Measurements from ENCODE around the gene SORBS1.
A peak's percentile ranks its signal among the peaks of the same experiment; 100 is the strongest.

Gene SORBS1

GRCh38 chr10:95343573-95343972 is 217.6 kb downstream of the SORBS1 start:
- no peak for DNase-seq (ENCODE audit: low read depth)

DNA sequence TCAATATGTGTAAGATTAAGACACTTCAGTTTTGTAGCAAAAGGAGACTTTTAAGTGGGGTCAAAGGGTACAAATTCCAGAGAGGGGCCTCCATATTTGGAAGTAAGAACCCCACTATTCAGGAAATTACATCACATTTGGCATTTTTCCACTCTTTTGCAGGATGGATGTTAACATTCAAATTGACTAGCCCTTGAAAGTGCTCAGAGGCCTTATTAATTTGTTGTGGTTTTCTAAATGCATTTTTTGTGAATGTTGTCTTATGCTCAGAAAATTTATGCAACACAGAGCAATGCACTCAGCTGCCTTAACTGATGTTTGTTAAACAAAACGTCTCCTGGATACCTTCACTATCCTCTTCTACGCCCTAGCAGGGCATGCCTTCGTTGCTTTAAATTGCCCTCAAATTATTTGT is 219.4 kb downstream of the SORBS1 start:
- peak; percentile 87 for DNase-seq (ENCODE audit: low read depth)

DNA sequence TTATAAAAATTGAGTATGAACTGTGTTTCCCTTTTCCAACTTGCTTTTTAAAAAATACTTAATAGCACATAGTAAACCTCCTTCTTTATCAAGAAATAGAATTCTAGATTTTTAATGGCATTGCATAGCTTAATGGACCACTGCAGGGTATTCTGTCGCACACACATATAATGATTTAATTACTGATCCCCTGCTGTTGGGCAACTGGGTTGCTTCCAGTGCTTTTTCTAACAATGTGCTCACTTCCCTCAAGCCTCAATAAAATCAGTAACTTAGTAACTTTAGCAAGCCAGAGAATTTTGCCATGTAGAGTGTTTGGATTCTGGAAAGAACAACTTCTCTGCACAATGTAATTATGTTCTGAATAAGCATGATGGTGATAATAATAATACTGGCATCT is 221.3 kb downstream of the SORBS1 start:
- no peak for DNase-seq (ENCODE audit: low read depth)

- no peak for DNase-seq (ENCODE audit: low read depth)
Measured at GRCh38 chr10:95337423-95338160, 223.6 kb downstream of the SORBS1 start.

DNA sequence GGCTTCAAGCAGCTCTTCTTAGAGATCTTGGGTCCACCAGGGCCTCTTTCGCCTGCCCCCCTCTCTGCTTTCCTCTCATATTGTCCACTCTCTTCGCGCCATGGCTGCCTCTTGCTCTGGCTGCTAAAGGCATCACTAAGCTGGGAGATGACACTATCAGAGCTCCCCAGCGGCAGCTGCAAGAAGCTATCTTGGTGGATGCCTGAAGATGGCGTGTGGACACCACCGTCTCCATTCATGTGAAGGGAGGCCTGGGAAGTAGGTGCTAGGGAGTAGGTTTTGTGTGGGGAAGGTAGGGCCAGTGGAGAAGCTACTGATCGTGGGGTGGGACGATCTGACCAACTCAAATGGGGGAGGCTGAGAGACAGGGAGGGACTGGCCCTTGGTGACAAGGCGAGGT is 224.5 kb downstream of the SORBS1 start:
- DNase-seq (ENCODE audit: low read depth), result no peak

DNA sequence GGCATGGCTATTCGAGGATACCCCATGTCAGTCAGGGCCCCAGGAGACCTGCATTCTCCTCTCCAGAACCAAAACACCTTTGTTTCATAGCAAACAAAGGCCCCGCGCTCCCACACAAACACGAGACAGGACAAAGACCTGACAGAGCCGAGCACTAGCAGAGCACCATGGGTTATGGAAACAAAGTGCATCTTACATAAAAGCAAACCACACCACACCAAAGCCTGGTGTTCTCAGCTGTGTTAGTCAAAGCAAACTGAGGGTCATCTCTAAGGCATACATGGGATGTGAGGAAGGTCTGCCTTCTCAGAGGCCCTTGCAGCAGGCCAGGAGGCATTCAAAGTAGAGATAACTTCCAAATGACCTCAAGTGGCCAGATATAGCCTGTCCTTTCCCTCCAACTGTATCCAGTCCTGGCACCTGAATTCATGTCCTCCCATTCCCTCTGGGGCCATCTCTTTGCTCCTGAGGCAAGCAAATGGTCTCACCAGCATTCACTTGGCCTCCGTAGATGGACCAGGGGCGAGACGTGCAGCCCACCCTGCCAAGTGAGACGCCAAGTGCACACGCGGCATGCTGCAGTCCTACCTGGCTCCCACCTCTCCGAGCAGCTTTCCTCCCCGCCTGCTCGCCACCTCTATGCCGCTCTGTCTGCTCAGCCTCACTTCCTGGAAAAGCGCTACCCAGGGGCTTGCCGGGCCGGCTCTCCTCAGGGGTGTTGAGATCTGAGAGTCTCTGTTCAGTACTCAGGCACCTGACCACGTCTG is 225.1 kb downstream of the SORBS1 start:
- DNase-seq (ENCODE audit: low read depth), result no peak

DNA sequence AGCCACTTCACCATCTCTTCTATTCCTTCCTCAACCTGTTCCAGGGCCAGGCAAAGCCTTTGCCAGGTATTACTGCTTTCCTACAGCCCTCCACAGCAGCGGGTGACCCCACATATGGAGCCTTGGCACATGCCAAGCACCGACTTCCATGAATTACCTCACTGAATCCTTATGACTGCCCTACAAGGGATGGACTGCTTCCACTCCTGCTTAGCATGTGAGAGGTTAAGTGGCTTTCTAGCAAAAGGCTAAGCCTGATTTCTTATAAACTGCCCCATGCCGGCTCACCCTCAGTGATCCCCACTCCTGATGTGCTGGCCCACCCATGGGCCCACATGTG is 226.4 kb downstream of the SORBS1 start:
- DNase-seq (ENCODE audit: low read depth), result no peak

DNA sequence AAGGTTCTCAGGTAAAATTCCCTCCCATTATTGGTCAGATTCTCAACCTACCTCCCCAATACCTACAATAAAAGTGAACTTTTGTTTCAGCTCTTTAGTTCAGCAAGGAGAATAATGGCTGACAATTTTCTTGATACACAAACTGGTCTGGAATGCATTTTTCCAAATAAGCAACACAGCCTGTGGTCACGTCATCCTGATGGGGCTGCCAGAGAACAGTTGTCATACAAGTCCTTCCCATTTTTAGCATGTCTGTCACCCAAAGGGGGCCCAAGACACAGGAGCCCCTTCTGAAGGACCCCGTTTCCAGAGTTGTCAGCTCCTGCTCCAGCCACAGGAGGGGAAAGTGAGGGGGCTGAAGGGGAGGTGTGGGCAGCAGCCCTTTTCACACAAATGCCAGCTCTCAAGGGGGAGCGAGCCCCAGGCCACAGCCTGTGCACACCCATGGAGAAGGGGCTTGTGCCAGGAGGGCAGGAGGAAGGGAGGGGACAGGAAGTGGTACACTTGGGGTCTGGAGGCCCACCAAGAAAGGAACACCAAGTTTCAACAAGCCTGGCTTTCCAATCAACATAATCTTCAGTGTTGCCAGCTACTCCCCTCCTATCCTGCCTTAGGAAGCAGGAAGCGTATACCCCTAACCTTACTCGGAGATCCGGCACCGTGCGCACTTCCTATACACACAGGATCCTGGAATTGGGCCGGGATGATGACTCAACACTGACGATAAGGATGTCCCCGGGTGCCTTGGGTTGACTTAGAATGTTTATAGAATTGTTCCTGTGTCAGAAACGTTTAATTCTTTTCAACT is 227.0 kb downstream of the SORBS1 start:
- DNase-seq (ENCODE audit: low read depth), result peak; percentile 95

DNA sequence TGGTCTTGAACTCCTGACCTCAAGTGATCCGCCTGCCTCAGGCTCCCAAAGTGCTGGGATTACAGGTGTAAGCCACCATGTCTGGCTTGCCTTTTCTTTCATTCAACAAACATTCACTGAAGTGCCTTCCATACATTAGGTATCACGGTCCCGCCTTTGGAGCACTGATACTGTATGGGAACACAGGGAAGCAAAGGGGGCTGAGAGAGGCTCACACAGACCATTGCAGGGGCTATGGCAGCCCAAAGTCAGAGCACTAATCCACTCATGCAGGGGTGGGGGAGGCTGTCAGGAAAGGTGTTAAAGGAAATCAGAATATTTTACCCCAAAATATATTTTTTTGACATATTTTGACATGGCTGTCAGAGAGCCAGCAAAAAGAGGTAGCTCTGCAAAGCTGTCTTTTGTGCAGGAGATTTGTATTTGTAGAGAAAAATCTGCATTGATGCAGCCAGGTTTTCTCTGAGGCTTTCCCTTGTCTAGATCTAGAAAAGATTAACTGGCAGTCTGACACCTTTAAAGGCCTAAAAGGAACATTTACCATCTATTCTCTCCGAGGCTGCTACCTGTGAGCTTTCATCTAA is 228.4 kb downstream of the SORBS1 start:
- no peak for DNase-seq (ENCODE audit: low read depth)

GRCh38 chr10:95331596-95332130 is 229.5 kb downstream of the SORBS1 start:
- DNase-seq (ENCODE audit: low read depth), result no peak

GRCh38 chr10:95330966-95331453 is 230.2 kb downstream of the SORBS1 start:
- DNase-seq (ENCODE audit: low read depth), result peak; percentile 64

GRCh38 chr10:95329296-95329695 is 231.9 kb downstream of the SORBS1 start:
- DNase-seq (ENCODE audit: low read depth), result no peak

DNA sequence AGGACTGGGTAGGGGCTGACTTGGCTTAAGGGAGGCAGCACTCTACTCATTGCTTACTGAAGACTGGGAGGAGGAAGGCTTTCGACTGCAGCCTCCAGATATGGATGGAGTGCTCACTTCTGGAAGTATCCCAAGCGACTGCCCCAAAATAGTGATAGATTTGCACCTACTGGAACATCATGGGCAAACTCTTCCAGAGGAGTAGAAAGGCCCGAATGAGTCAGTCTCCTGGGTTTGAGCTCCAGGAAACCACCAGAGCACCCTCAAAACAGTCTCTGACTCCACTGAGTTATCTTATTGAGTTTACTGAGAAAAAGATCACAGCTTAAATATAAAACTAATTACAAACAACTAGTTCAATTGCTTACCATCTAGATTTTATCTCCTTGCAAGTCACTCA is 233.2 kb downstream of the SORBS1 start:
- DNase-seq (ENCODE audit: low read depth), result peak; percentile 50

DNA sequence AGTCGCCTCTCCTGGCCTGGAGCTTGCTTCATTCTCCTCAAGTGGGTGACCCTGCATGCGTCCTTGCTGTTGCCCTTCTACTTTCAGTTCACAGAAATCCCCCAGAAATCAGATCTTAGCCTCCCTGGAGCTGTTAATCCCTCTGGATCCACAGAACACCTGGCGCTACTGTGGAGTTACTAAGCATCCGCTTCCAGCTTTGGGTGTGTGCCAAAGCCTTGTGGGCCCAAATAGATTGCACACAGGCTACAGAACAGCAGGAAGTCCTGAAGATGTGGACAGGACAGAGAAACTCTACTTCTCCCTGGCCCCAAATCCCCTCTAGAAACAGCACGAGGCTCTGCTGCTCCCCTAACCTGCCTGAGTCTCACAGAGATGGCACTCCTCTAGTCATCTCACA is 233.8 kb downstream of the SORBS1 start:
- peak; percentile 71 for DNase-seq (ENCODE audit: low read depth)

DNA sequence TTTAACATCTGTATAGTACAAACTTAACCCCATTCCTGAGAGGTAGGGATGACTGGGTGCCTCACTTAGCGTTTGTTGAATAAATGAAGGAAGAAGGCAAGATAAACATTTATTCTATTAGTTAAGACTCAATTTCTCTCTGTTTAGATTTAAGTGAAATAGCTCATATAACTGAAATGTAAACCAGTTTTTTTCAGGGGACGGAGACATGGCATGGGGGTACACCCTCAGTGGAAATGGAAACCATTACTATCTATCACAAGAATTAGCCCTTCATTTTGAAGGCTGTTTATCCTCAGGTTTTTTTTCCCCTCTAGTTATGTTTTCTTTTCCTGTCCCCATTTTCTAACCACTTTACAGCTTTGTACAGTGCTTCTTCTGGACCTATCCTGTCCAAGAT is 234.8 kb downstream of the SORBS1 start:
- DNase-seq (ENCODE audit: low read depth), result no peak

DNA sequence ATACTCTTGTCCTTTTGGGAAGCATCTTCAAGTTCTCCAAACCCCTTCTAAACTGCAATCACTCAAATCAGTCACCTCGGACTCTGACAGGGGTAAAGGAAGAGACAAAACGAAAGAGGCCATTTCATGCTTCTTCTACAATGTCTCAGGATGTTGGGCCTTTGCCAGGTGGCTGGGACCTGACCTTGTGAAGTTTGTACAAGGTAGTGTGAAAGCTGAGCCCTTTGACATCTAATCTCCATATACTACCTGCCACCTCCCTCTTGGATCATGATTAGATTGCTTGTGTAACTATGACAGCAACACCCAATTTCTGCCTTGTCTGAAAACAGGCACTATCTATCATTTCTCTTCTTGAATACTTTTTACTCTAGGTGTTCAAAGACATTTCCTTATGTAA is 235.3 kb downstream of the SORBS1 start:
- DNase-seq (ENCODE audit: low read depth), result no peak

DNA sequence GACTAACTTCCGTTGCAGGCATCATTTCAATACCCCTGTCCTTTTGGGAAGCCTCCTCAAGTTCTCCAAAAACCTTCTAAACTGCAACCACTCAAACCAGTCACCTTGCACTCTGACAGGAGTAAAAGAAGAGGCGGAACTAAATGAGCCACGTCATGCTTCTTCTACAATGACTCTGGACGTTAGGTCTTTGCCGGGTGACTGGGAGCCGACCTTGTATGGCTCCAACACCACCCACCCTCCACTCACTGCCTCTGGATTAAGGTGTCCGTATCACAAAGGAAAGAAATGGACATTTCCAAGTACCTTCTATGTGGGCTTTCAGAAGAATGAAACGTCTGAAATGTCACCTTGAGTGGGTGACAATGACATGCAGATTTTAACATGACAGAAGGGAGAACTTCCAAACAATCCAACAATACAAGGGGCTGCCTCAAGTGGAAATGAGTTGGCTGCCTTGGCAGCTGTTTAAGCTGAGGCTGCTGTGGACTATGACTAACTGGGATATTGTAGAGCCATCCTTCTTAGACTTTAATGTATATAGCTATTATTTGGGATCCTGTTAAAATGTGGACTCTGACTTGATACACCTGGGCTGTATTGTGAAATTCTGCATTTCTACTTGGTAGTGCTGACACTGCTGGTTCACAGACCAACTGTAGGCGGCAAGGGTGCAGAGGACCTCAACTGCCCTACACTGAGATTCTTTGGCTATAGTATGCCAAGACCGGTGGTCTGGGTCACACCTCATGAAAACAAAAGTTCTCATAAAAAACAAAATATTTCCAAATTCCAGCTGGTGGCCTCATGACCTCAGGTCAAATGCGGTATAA is 236.5 kb downstream of the SORBS1 start:
- DNase-seq (ENCODE audit: low read depth), result no peak

GRCh38 chr10:95321554-95322301 is 239.4 kb downstream of the SORBS1 start:
- DNase-seq (ENCODE audit: low read depth), result peak; percentile 13

- DNase-seq (ENCODE audit: low read depth), result peak; percentile 54
Measured at GRCh38 chr10:95319239-95319638, 241.9 kb downstream of the SORBS1 start.

DNA sequence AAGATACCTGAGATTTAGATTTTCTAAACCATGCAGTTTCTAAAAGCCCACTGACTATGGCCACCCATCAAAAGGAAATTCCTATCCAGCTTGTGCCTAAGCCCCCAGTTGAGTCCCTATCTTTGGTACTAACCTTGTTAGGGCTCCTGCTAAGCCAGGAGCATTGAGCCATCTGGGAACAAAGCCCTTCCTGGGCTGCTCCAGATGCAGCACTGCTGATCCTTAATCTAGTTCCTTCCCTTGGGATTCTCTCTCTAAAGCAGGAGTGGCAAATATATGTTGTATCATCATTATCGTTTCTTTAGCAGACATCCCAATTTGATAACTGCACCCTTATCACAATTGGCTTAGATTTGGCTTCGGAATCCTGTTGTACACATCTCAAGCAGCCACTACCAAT is 245.7 kb downstream of the SORBS1 start:
- DNase-seq (ENCODE audit: low read depth), result no peak

Data from iris pigment epithelial cell (primary cell).